WTC11 (cell line): Measurements from ENCODE around the gene KISS1R. TPM values are rescaled to one million over a fixed set of nuclear protein-coding genes. Genes with fewer than 3 reads are reported as not detected.

ENCODE experiments used
- ATAC-seq: fragments of 200-7000 bp; cut with Tn5 transposase; 2 replicates; pipeline ENCODE4 v1.10.0; 2021; ENCODE audit warnings: mild to moderate bottlenecking, moderate library complexity
- CTCF ChIA-PET: fragments of 300-600 bp; sonication (Branson Sonifier 250); formaldehyde crosslinking; loops from one replicate; lab custom pipeline; 2021; ENCODE audit warnings: antibody characterized with exemption; lab: Charles Lee
- POLR2A ChIA-PET: fragments of 350-600 bp; sonication (Branson Sonifier 250); formaldehyde crosslinking; loops from one replicate; lab custom pipeline; 2021; ENCODE audit warnings: antibody characterized with exemption; lab: Charles Lee
- DNase-seq: peaks from one replicate; pipeline ENCODE4 v3.0.0; 2021; ENCODE audit warnings: low spot score
- H3K27ac Mint-ChIP-seq: 2 replicates; pipeline ENCODE4 v1.8.0; 2021; ENCODE audit warnings: mixed read lengths
- H3K27me3 Mint-ChIP-seq: 2 replicates; pipeline ENCODE4 v1.8.0; 2021; ENCODE audit warnings: low read depth, mild to moderate bottlenecking, moderate library complexity, mixed read lengths
- H3K36me3 Mint-ChIP-seq: 2 replicates; pipeline ENCODE4 v1.8.0; 2021; ENCODE audit warnings: mixed read lengths
- H3K4me1 Mint-ChIP-seq: 2 replicates; pipeline ENCODE4 v1.8.0; 2022; ENCODE audit warnings: mixed read lengths
- H3K4me3 Mint-ChIP-seq: 2 replicates; pipeline ENCODE4 v1.8.0; 2021; ENCODE audit warnings: mild to moderate bottlenecking, moderate library complexity, mixed read lengths
- H3K9me3 Mint-ChIP-seq: 2 replicates; pipeline ENCODE4 v1.8.0; 2021; ENCODE audit warnings: mixed read lengths
- ATF1 ChIP-seq: sonication (generic); formaldehyde crosslinking; IDR thresholded peaks from 2 replicates; pipeline ENCODE4 v1.8.1; 2023; ENCODE audit warnings: mild to moderate bottlenecking, moderate library complexity, missing genetic modification reagents
- CREB1 ChIP-seq: sonication (generic); formaldehyde crosslinking; IDR thresholded peaks from 2 replicates; pipeline ENCODE4 v1.8.0; 2023; ENCODE audit warnings: mild to moderate bottlenecking, missing genetic modification reagents
- FOXP1 ChIP-seq: sonication (generic); formaldehyde crosslinking; IDR thresholded peaks from 2 replicates; pipeline ENCODE4 v1.8.0; 2022; ENCODE audit warnings: missing genetic modification reagents, mild to moderate bottlenecking, moderate library complexity, borderline replicate concordance
- FOXP4 ChIP-seq: sonication (generic); formaldehyde crosslinking; IDR thresholded peaks from 2 replicates; pipeline ENCODE4 v1.8.0; 2022; ENCODE audit warnings: mild to moderate bottlenecking, missing genetic modification reagents
- IRF1 ChIP-seq: sonication (generic); formaldehyde crosslinking; IDR thresholded peaks from 2 replicates; pipeline ENCODE4 v1.8.0; 2023; ENCODE audit warnings: missing genetic modification reagents
- JAZF1 ChIP-seq: fragments of 250-450 bp; sonication (Bioruptor Pico); IDR thresholded peaks from 2 replicates; pipeline ENCODE4 v1.9.0; 2021; ENCODE audit warnings: moderate library complexity, mild to moderate bottlenecking, inconsistent platforms
- NFYB ChIP-seq: sonication (generic); formaldehyde crosslinking; conservative IDR thresholded peaks from 2 replicates; pipeline ENCODE4 v1.8.0; 2022; ENCODE audit warnings: low read depth, missing genetic modification reagents
- PRDM15 ChIP-seq: sonication (generic); formaldehyde crosslinking; IDR thresholded peaks from 2 replicates; pipeline ENCODE4 v1.8.0; 2022; ENCODE audit warnings: missing genetic modification reagents
- SMAD3 ChIP-seq: sonication (generic); formaldehyde crosslinking; IDR thresholded peaks from 2 replicates; pipeline ENCODE4 v1.8.0; 2022; ENCODE audit warnings: missing genetic modification reagents, mild to moderate bottlenecking, borderline replicate concordance
- STAT6 ChIP-seq: sonication (generic); formaldehyde crosslinking; conservative IDR thresholded peaks from 2 replicates; pipeline ENCODE4 v1.8.1; 2023; ENCODE audit warnings: mild to moderate bottlenecking, low read depth, missing genetic modification reagents, moderate library complexity
- ZNF281 ChIP-seq: sonication (generic); formaldehyde crosslinking; IDR thresholded peaks from 2 replicates; pipeline ENCODE4 v1.8.0; 2023; ENCODE audit warnings: mild to moderate bottlenecking, missing genetic modification reagents
- ZSCAN18 ChIP-seq: fragments of 250-450 bp; sonication (Bioruptor Pico); IDR thresholded peaks from 2 replicates; pipeline ENCODE4 v2.1.2; 2022; ENCODE audit warnings: mild to moderate bottlenecking, moderate library complexity
- total RNA-seq: library from RNA; stranded (reverse); gene quantifications from 3 replicates; pipeline ENCODE4 v1.2.3, GENCODE V29; 2021

The KISS1R gene
- total RNA-seq, 1 experiment from 2014 or later, result 2.9 TPM

GRCh38 chr19:903266-903797, 13.8 kb upstream of the KISS1R start:
- H3K9me3 Mint-ChIP-seq, result no peaks in the 10 kb centered on the region
- no peak for TF ChIP-seq FOXP4
- H3K36me3 Mint-ChIP-seq, result 0 out of 2 replicates have a peak, but pooled peaks cover 3% of the 10 kb centered on the region
- CTCF ChIA-PET, result interaction anchor here (1.0 to 1.4 kb wide), 4 partner anchors 19 to 97 kb away, joined by 3 read pairs; partner anchors contain the start of gene GRIN3B
- POLR2A ChIA-PET, result no interaction called here
- peaks cover 2% of the 10 kb centered on the region; the same call in 1 of the 2 replicates for H3K4me1 Mint-ChIP-seq
- ATAC-seq, result no peak
- H3K27me3 Mint-ChIP-seq, result no peaks in the 10 kb centered on the region
- H3K4me3 Mint-ChIP-seq, result no peak overlapping the region
- no peak overlapping the region for H3K27ac Mint-ChIP-seq
- DNase-seq, result no peak

- CTCF ChIA-PET, result no interaction called here
- TF ChIP-seq IRF1 (CRISPR knock-in tag) (no peak), ZNF281 (CRISPR knock-in tag) (no peak), NFYB (CRISPR knock-in tag) (no peak), PRDM15 (CRISPR knock-in tag) (no peak), STAT6 (CRISPR knock-in tag) (no peak)
- no peaks in the 10 kb centered on the region for H3K27me3 Mint-ChIP-seq
- H3K27ac Mint-ChIP-seq, result peak overlapping the region; percentile 21; the same call in 1 of the 2 replicates
- POLR2A ChIA-PET, result interaction anchor here (0.6 kb wide), 1 partner anchor 131 kb away, joined by 3 read pairs; no protein-coding TSS in a partner anchor
- H3K9me3 Mint-ChIP-seq, result no peaks in the 10 kb centered on the region
- H3K4me3 Mint-ChIP-seq, result no peak overlapping the region
- 0 out of 2 replicates have a peak, but pooled peaks cover 3% of the 10 kb centered on the region for H3K36me3 Mint-ChIP-seq
- ATAC-seq (no peak), DNase-seq (no peak)
- peaks cover 2% of the 10 kb centered on the region; the same call in 1 of the 2 replicates for H3K4me1 Mint-ChIP-seq
These were observed 12.6 kb upstream of the KISS1R start for GRCh38 chr19:904545-904944.

GRCh38 chr19:906480-906879, 10.7 kb upstream of the KISS1R start:
- H3K27ac Mint-ChIP-seq, result no peak overlapping the region
- H3K4me3 Mint-ChIP-seq, result no peak overlapping the region
- no peaks in the 10 kb centered on the region for H3K9me3 Mint-ChIP-seq
- ChIA-PET POLR2A (no interaction called here), CTCF (no interaction called here)
- H3K36me3 Mint-ChIP-seq, result peaks cover 6% of the 10 kb centered on the region; the same call in 1 of the 2 replicates
- peaks cover 2% of the 10 kb centered on the region; the same call in 1 of the 2 replicates for H3K4me1 Mint-ChIP-seq
- DNase-seq (no peak), ATAC-seq (no peak)
- no peaks in the 10 kb centered on the region for H3K27me3 Mint-ChIP-seq
- TF ChIP-seq FOXP1 (no peak), JAZF1 (no peak), CREB1 (CRISPR knock-in tag) (no peak), SMAD3 (CRISPR knock-in tag) (no peak), ZSCAN18 (CRISPR knock-in tag) (no peak), ATF1 (CRISPR knock-in tag) (no peak)
